Ascending aorta (tissue), 2 donors: ENCODE data around the gene ZNF524. TPM values are rescaled to one million over a fixed set of nuclear protein-coding genes. Genes with fewer than 3 reads are reported as not detected.

Experiments
- DNase-seq, 2 donors: peaks; one replicate each; pipeline ENCODE4 v3.0.0-alpha.2; 2019; ENCODE audit warnings: low spot score in 2 of 2
- H3K27ac ChIP-seq, 2 donors: fragments of 200-600 bp; sonication (generic); one replicate each; pipeline ENCODE4 v1.5.1; 2016 to 2017; ENCODE audit warnings: mild to moderate bottlenecking in 1 of 2
- H3K27me3 ChIP-seq: fragments of 200-600 bp; sonication (generic); one replicate; pipeline ENCODE4 v1.5.1; 2017
- H3K36me3 ChIP-seq, 2 donors: fragments of 200-600 bp; sonication (generic); one replicate each; pipeline ENCODE4 v1.5.1; 2016
- H3K4me1 ChIP-seq, 2 donors: fragments of 200-600 bp; sonication (generic); one replicate each; pipeline ENCODE4 v1.5.1; 2016 to 2017; ENCODE audit warnings: mild to moderate bottlenecking in 1 of 2
- H3K4me3 ChIP-seq, 2 donors: fragments of 200-600 bp; sonication (generic); one replicate each; pipeline ENCODE4 v1.5.1; 2016 to 2017; ENCODE audit warnings: mild to moderate bottlenecking in 1 of 2
- H3K9me3 ChIP-seq, 2 donors: fragments of 200-600 bp; sonication (generic); one replicate each; pipeline ENCODE4 v1.5.1; 2016
- CTCF ChIP-seq, 3 experiments: fragments of 200-600 bp in 2 of 3; fragments of 450-650 bp in 1 of 3; sonication (generic) in 2 of 3; IDR thresholded peaks; one replicate each; pipeline ENCODE4 v1.5.1; 2016 to 2019; ENCODE audit warnings: antibody characterized with exemption in 3 of 3, mild to moderate bottlenecking in 1 of 3, moderate library complexity in 1 of 3
- intact Hi-C: fragments of 100-400 bp; cut with DNase I; formaldehyde crosslinking; loops from one replicate; pipeline ENCODE4 v1.15.1; 2023
- total RNA-seq: library from RNA; depleted of rRNA; stranded (reverse); fragments of >200 nt; gene quantifications from one replicate; pipeline ENCODE4 v1.1.0, GENCODE V29; 2016

The ZNF524 gene
- total RNA-seq, 1 donor from 2014 or later = 28.6 TPM

- TF ChIP-seq CTCF (IDR thresholded peaks at IDR 0.05) = peak; percentile 41 to 59 (median 48)
- no peaks in the 10 kb centered on the region for H3K9me3 ChIP-seq
- H3K4me3 ChIP-seq = peak overlapping the region; percentile 66 to 82
- intact Hi-C loops = no loop called here
- peaks cover 31 to 45% of the 10 kb centered on the region in 2 donors for H3K4me1 ChIP-seq
- peak in 1 of 2 donors; percentile 85 for DNase-seq
- no peaks in the 10 kb centered on the region for H3K27me3 ChIP-seq
- H3K27ac ChIP-seq = peak overlapping the region; percentile 89 to 98
- H3K36me3 ChIP-seq = peaks cover 0 to 6% of the 10 kb centered on the region in 2 donors
Observed at GRCh38 chr19:55640043-55640576, 40.0 kb downstream of the ZNF524 start.

- TF ChIP-seq CTCF (IDR thresholded peaks at IDR 0.05) = no peak
- peak within 1 kb of the TSS; percentile 89 to 98 for H3K27ac ChIP-seq
- intact Hi-C loops = no loop called here
- no peaks in the 10 kb centered on the region for H3K27me3 ChIP-seq
- no peaks in the 10 kb centered on the region for H3K9me3 ChIP-seq
- peak in 1 of 2 donors; percentile 78 for DNase-seq
- H3K36me3 ChIP-seq = peaks cover 3 to 10% of the 10 kb centered on the region in 2 donors
- peak within 1 kb of the TSS; percentile 66 to 82 for H3K4me3 ChIP-seq
- peaks cover 30 to 41% of the 10 kb centered on the region in 2 donors for H3K4me1 ChIP-seq
Observed at GRCh38 chr19:55640577-55641425, 40.7 kb downstream of the ZNF524 start, which contains the start of gene ZNF580. ZNF580 (plus strand) TSS chr19:55641002; CDS start chr19:55642509, 1,507 bp downstream.

GRCh38 chr19:55641426-55642152 lies 41.5 kb downstream of the ZNF524 start:
- H3K9me3 ChIP-seq = no peaks in the 10 kb centered on the region
- peak overlapping the region; percentile 66 to 82 for H3K4me3 ChIP-seq
- peaks cover 3 to 10% of the 10 kb centered on the region in 2 donors for H3K36me3 ChIP-seq
- intact Hi-C loops = no loop called here
- no peaks in the 10 kb centered on the region for H3K27me3 ChIP-seq
- no peak for DNase-seq
- TF ChIP-seq CTCF (IDR thresholded peaks at IDR 0.05) = no peak
- H3K4me1 ChIP-seq = peaks cover 22 to 34% of the 10 kb centered on the region in 2 donors
- H3K27ac ChIP-seq = peak overlapping the region; percentile 89 to 98

GRCh38 chr19:55642153-55643002 lies 42.3 kb downstream of the ZNF524 start:
- peaks cover 20 to 29% of the 10 kb centered on the region in 2 donors for H3K4me1 ChIP-seq
- no peak for DNase-seq
- intact Hi-C loops = no loop called here

More at GRCh38 chr19:55642153-55643002, 42.3 kb downstream of the ZNF524 start:
- H3K27ac ChIP-seq = peak overlapping the region; percentile 89 to 98
- peak overlapping the region; percentile 66 to 82 for H3K4me3 ChIP-seq
- H3K27me3 ChIP-seq = no peaks in the 10 kb centered on the region
- peaks cover 3 to 10% of the 10 kb centered on the region in 2 donors for H3K36me3 ChIP-seq
- no peaks in the 10 kb centered on the region for H3K9me3 ChIP-seq
- no peak for TF ChIP-seq CTCF (IDR thresholded peaks at IDR 0.05)
